Ovary (tissue), 9 donors: Measurements from ENCODE around the gene PRRC1. TPM values are rescaled to one million over a fixed set of nuclear protein-coding genes. Genes with fewer than 3 reads are reported as not detected.

Experiments
- DNase-seq, 5 donors: peaks; one replicate each; pipeline ENCODE4 v3.0.0-alpha.2; 2019 to 2020
- H3K27ac ChIP-seq, 2 donors: fragments of 200-600 bp; one replicate each; pipeline versions ENCODE4 v1.5.1 to v1.8.0; 2019 to 2022
- H3K27me3 ChIP-seq: fragments of 200-600 bp; one replicate; pipeline ENCODE4 v1.8.0; 2022
- H3K36me3 ChIP-seq: fragments of 200-600 bp; sonication (generic); one replicate; pipeline ENCODE4 v1.5.1; 2019
- H3K4me1 ChIP-seq: one replicate; pipeline ENCODE4 v1.8.1; 2013; ENCODE audit warnings: mild to moderate bottlenecking, moderate library complexity; ENCODE audit not compliant: insufficient read depth
- H3K4me3 ChIP-seq: fragments of 200-600 bp; sonication (generic); one replicate; pipeline ENCODE4 v1.5.1; 2017
- H3K9me3 ChIP-seq, 2 donors: fragments of 200-600 bp in 1 of 2; sonication (generic) in 1 of 2; one replicate each; pipeline versions ENCODE4 v1.5.1 to v1.8.1; 2013 to 2019; ENCODE audit warnings: mild to moderate bottlenecking in 1 of 2, moderate library complexity in 1 of 2
- EP300 ChIP-seq: sonication (generic); formaldehyde crosslinking; IDR thresholded peaks from one replicate; pipeline ENCODE4 v1.6.1; 2017; ENCODE audit warnings: antibody characterized with exemption
- POLR2A ChIP-seq: fragments of 450-650 bp; IDR thresholded peaks from one replicate; pipeline ENCODE4 v1.6.1; 2017; ENCODE audit warnings: antibody characterized with exemption, mild to moderate bottlenecking, moderate library complexity
- whole genome bisulfite sequencing, 3 donors: extraction: QIAGEN DNeasy Blood & Tissue Kit in 1 of 3; methylation state at CpG; one replicate each; pipeline versions ENCODE4 v1.1.5 to v1.1.7; 2013 to 2017; 5-methylcytosine and 5-hydroxymethylcytosine counted together
- intact Hi-C, 4 donors: fragments of 100-400 bp; cut with DNase I; formaldehyde crosslinking; loops; one replicate each; pipeline versions ENCODE4 v1.11.0 to v1.15.1; 2022 to 2023
- polyA plus RNA-seq, 2 donors: library from polyadenylated mRNA; stranded (reverse); fragments of 200-250 nt in 1 of 2; fragments of 350-450 nt in 1 of 2; fragmentation: Illumina TruSeq in 1 of 2; extraction: RNeasy Lipid Tissue Mini Kit (QIAGEN cat#74804) in 1 of 2; gene quantifications; one replicate each; pipeline ENCODE4 v1.2.3, GENCODE V29; 2013 to 2014
- total RNA-seq, 7 donors: library from RNA; depleted of rRNA in 2 of 7; stranded (reverse); fragments of >200 nt in 2 of 7; fragmentation: NEBNext Ultra II Directional in 3 of 7; extraction: Animal tissue kit (Norgen Biotek cat#: 25700) in 3 of 7; gene quantifications; one replicate each; pipeline versions ENCODE4 v1.1.0 to v1.2.4, GENCODE V29; 2016 to 2023
- TF ChIP-seq, protein P1 (sequence below), 3 donors: fragments of 450-650 bp in 2 of 3; fragments of 200-600 bp in 1 of 3; IDR thresholded peaks; one replicate each; pipeline versions ENCODE4 v1.5.1 to v1.8.0; 2016 to 2022; ENCODE audit warnings: antibody characterized with exemption in 3 of 3, mild to moderate bottlenecking in 1 of 3
- donor health status: DM: no; HTN: no; CAD: no; lungs with moderate emphysema.
- donor health status: DM: no; HTN: no; CAD: no.
- donor health status: Bipolar disorder and iron deficiency.
- donor health status: DM: yes; HTN: yes; CAD: no.
- donor health status: DM: no; HTN: no; CAD: no.
- donor health status: DM: yes; HTN: yes; CAD: no.

Gene PRRC1
- total and polyA plus RNA-seq, 9 donors = 19.0 to 59.0 (median 46.1) TPM

DNA sequence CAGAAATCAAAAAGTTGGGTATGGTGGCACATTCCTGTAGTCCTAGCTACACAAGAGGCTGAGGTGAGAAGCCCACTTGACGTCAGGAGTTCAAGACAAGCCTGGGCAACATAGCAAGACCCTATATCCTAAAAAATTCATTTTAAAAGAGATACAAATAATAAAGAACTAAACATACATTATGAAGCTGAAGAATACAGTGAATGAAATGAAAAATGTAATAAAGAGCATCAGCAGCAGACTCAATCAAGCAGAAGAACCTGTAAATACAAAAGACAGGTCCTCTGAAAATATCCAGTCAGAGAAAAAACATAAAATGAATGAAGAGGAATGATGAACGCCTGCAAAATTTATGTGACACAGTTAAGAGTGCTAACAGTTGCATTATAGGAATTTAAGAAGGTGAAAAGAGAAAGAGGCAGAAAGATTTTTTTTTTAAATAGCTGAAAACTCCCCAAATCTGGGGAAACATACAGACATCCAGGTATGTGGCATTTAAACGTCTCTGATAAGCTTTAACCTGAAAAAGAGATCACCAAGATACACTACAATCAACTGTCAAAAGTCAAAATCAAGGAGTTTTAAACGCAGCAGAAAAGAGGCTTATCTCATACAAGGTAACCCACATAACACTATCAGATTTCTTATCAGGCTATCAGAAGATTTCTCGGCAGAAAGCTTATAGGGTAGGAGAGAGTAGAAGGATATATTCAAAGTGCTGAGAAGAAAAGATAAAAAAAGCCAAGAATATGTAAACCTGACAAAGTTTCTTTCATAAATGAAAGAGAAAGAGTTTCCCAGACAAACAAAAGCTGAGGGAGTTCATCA, 57.6 kb downstream of the PRRC1 start:
- TF ChIP-seq, protein P1, sequence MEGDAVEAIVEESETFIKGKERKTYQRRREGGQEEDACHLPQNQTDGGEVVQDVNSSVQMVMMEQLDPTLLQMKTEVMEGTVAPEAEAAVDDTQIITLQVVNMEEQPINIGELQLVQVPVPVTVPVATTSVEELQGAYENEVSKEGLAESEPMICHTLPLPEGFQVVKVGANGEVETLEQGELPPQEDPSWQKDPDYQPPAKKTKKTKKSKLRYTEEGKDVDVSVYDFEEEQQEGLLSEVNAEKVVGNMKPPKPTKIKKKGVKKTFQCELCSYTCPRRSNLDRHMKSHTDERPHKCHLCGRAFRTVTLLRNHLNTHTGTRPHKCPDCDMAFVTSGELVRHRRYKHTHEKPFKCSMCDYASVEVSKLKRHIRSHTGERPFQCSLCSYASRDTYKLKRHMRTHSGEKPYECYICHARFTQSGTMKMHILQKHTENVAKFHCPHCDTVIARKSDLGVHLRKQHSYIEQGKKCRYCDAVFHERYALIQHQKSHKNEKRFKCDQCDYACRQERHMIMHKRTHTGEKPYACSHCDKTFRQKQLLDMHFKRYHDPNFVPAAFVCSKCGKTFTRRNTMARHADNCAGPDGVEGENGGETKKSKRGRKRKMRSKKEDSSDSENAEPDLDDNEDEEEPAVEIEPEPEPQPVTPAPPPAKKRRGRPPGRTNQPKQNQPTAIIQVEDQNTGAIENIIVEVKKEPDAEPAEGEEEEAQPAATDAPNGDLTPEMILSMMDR (IDR thresholded peaks at IDR 0.05) = no peak
- TF ChIP-seq EP300 = no peak
- no peak for TF ChIP-seq POLR2A
- Histone ChIP-seq H3K27ac (no peak overlapping the region), H3K36me3 (no peaks in the 10 kb centered on the region), H3K4me1 (no peaks in the 10 kb centered on the region), H3K27me3 (no peaks in the 10 kb centered on the region), H3K4me3 (no peak overlapping the region), H3K9me3 (no peaks in the 10 kb centered on the region)
- 87 to 92% (median 88%) methylated on average over 5 of the region's 5 CpGs for WGBS, 3 donors
- no peak for DNase-seq
- intact Hi-C loops = loop anchor here in 1 of 4 donors (5.0 kb wide), 1 partner anchor 507 kb away; the partner anchor contains the start of gene SLC12A2

DNA sequence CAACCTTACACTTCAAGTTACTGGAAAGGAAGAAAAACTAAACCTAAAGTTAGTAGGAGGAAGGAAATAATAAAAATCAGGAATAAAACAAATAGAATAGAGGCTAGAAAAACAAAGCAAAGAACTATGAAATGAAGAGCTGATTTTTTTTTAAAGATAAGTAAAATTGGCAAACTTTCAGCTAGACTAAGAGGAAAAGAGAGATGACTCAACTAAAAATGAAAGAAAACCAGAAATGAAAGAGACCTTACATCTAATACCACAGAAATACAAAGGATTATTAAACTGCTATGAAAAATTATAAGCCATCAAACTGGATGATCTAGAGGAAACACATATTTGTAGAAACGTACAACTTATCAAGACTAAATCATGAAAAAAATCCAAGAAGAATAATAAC, 60.0 kb downstream of the PRRC1 start:
- H3K4me3 ChIP-seq = no peak overlapping the region
- no peak for TF ChIP-seq EP300
- DNase-seq = no peak
- WGBS, 3 donors = 30 to 49% (median 47%) methylated on average over 1 of the region's 1 CpG
- no peaks in the 10 kb centered on the region for H3K36me3 ChIP-seq
- no peaks in the 10 kb centered on the region for H3K9me3 ChIP-seq
- no peak overlapping the region for H3K27ac ChIP-seq
- intact Hi-C loops = no loop called here
- no peaks in the 10 kb centered on the region for H3K4me1 ChIP-seq
- no peaks in the 10 kb centered on the region for H3K27me3 ChIP-seq

DNA sequence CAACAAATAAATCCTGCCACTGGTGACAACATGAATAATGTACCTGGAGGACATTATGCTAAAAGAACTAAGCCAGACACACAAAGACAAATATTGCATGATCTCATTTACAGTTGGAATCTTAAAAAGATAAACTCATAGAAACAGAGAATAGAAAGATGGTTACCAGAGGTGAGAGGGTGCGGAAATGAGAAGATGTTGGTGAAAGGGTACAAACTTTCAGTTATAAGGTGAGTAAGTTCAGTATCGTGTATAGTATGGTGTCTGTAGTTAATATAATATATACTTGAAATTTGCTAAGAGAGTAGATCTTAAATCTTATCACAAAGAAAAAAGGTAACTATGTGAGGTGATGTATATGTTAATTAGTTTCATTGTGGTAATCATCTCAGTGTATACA, 63.3 kb downstream of the PRRC1 start:
- H3K36me3 ChIP-seq = no peaks in the 10 kb centered on the region
- intact Hi-C loops = no loop called here
- no peak overlapping the region for H3K4me3 ChIP-seq
- no peaks in the 10 kb centered on the region for H3K9me3 ChIP-seq
- no peaks in the 10 kb centered on the region for H3K27me3 ChIP-seq
- 96 to 99% (median 97%) methylated on average over 2 of the region's 2 CpGs for WGBS, 3 donors
- no peaks in the 10 kb centered on the region for H3K4me1 ChIP-seq
- no peak for TF ChIP-seq POLR2A
- TF ChIP-seq EP300 = no peak
- TF ChIP-seq, protein P1 (IDR thresholded peaks at IDR 0.05) = no peak
- no peak for DNase-seq
- H3K27ac ChIP-seq = no peak overlapping the region

DNA sequence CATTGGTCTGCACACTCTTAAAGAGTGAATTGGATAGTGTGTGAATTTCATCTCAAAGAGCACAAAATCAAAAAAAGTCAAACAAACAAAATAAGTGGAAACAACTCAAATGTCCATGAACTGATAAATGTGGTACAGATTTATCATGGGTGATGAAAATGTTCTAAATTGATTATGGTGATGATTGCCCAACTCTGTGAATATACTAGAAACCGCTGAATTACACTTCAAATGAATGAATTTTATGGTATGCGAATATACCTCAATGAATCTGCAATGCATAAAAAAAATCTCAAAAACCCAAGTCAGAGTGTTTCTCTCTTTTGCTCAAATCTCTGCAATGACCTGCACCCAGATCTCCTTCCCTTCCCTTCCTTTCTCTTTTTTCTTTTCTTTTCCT, 64.0 kb downstream of the PRRC1 start:
- Histone ChIP-seq H3K9me3 (no peaks in the 10 kb centered on the region), H3K36me3 (no peaks in the 10 kb centered on the region), H3K27me3 (no peaks in the 10 kb centered on the region), H3K4me1 (no peaks in the 10 kb centered on the region), H3K4me3 (no peak overlapping the region), H3K27ac (no peak overlapping the region)
- no peak for TF ChIP-seq EP300
- no peak for TF ChIP-seq POLR2A
- TF ChIP-seq, protein P1 (IDR thresholded peaks at IDR 0.05) = no peak
- WGBS, 3 donors = 98 to 100% (median 99%) methylated on average over 2 of the region's 2 CpGs
- no peak for DNase-seq
- intact Hi-C loops = no loop called here

DNA sequence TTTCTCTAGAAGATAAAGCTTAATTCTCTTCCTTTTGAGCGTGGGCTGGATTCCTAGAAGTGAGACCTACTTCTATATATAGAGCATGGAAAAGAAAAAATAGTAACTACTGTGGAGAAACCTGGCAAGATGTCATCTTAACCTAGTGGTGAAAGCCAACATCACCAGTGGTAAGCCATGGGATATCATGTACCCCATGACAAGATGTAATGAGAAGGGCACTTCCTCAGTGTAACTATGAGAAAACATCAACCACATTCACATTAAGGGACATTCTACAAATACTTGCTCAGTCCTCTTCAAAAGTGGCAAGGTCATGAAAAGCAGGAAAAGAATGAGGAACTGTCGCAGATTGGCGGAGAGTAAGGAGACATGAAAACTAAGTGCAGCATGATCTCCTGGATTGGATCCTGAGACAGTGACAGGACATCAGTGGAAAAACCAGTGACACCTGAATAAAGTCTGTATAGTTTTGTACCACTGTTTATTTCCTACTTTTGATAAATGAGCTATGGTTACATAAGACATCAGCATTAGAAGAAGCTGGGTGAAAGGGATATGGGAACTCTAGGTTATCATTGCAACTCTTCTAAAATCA, 65.4 kb downstream of the PRRC1 start:
- H3K4me1 ChIP-seq = no peaks in the 10 kb centered on the region
- H3K27ac ChIP-seq = no peak overlapping the region
- TF ChIP-seq POLR2A = no peak
- TF ChIP-seq, protein P1 (IDR thresholded peaks at IDR 0.05) = no peak
- TF ChIP-seq EP300 = no peak
- no peak overlapping the region for H3K4me3 ChIP-seq
- H3K36me3 ChIP-seq = no peaks in the 10 kb centered on the region
- H3K9me3 ChIP-seq = no peaks in the 10 kb centered on the region
- H3K27me3 ChIP-seq = no peaks in the 10 kb centered on the region
- intact Hi-C loops = no loop called here
- 67 to 89% (median 85%) methylated on average over 3 of the region's 3 CpGs for WGBS, 3 donors
- DNase-seq = no peak
